GM23338 (cell line): ENCODE results near the gene RET. TPM values are rescaled to one million over a fixed set of nuclear protein-coding genes. Genes with fewer than 3 reads are reported as not detected.

Source experiments
- ATAC-seq: fragments of 200-7000 bp; cut with Tn5 transposase; 3 replicates; pipeline ENCODE4 v1.9.1; 2020
- DNase-seq: peaks from one replicate; pipeline ENCODE4 v3.0.0-alpha.2; 2015; ENCODE audit warnings: low spot score
- H2AFZ ChIP-seq: fragments of 200-600 bp; sonication (generic); 2 replicates; pipeline ENCODE4 v1.8.0; 2016; ENCODE audit warnings: antibody characterized with exemption, mild to moderate bottlenecking, moderate library complexity
- H3F3A ChIP-seq: fragments of 200-600 bp; sonication (generic); replicated peaks from 2 replicates; pipeline ENCODE4 v1.8.0; 2017; ENCODE audit warnings: antibody characterized with exemption, mixed run types, low read depth
- H3K27ac ChIP-seq: fragments of 200-600 bp; sonication (generic); 2 replicates; pipeline ENCODE4 v1.6.1; 2016; ENCODE audit warnings: low read depth
- H3K27me3 ChIP-seq: fragments of 200-600 bp; sonication (generic); 2 replicates; pipeline ENCODE4 v1.8.0; 2016; ENCODE audit warnings: mild to moderate bottlenecking, mixed run types, moderate library complexity; ENCODE audit not compliant: insufficient read depth
- H3K36me3 ChIP-seq: fragments of 200-600 bp; sonication (generic); 2 replicates; pipeline ENCODE4 v1.8.0; 2016; ENCODE audit warnings: mild to moderate bottlenecking; ENCODE audit not compliant: insufficient read depth
- H3K4me1 ChIP-seq: fragments of 200-600 bp; sonication (generic); 2 replicates; pipeline ENCODE4 v1.8.0; 2016; ENCODE audit warnings: mild to moderate bottlenecking, moderate library complexity; ENCODE audit not compliant: insufficient read depth
- H3K4me2 ChIP-seq: fragments of 200-600 bp; sonication (generic); 2 replicates; pipeline ENCODE4 v1.7.1; 2017; ENCODE audit warnings: mixed run types
- H3K4me3 ChIP-seq: fragments of 200-600 bp; sonication (generic); 2 replicates; pipeline ENCODE4 v1.6.1; 2016; ENCODE audit warnings: mixed run types
- H3K79me2 ChIP-seq: fragments of 200-600 bp; sonication (generic); replicated peaks from 2 replicates; pipeline ENCODE4 v1.8.0; 2017; ENCODE audit warnings: mild to moderate bottlenecking; ENCODE audit not compliant: insufficient read depth
- H3K9me2 ChIP-seq: fragments of 200-600 bp; sonication (generic); 2 replicates; pipeline ENCODE4 v1.8.0; 2017; ENCODE audit not compliant: insufficient read depth
- H4K20me1 ChIP-seq: fragments of 200-600 bp; sonication (generic); replicated peaks from 2 replicates; pipeline ENCODE4 v1.8.0; 2017; ENCODE audit warnings: mild to moderate bottlenecking; ENCODE audit not compliant: insufficient read depth
- H3K27ac Mint-ChIP-seq: 2 replicates; pipeline ENCODE4 v1.8.0; 2020; ENCODE audit warnings: inconsistent platforms, mild to moderate bottlenecking, moderate library complexity, mixed read lengths
- H3K27me3 Mint-ChIP-seq: 3 replicates; pipeline ENCODE4 v1.8.0; 2022; ENCODE audit warnings: low read depth, mild to moderate bottlenecking, moderate library complexity, mixed read lengths, inconsistent platforms; ENCODE audit not compliant: insufficient read depth, poor library complexity
- H3K36me3 Mint-ChIP-seq: 3 replicates; pipeline ENCODE4 v1.8.0; 2021; ENCODE audit warnings: low read depth, mild to moderate bottlenecking, inconsistent platforms, moderate library complexity, mixed read lengths
- H3K4me1 Mint-ChIP-seq: 3 replicates; pipeline ENCODE4 v1.8.0; 2020; ENCODE audit warnings: mild to moderate bottlenecking, inconsistent platforms, mixed read lengths
- H3K4me3 Mint-ChIP-seq: 3 replicates; pipeline ENCODE4 v1.8.0; 2021; ENCODE audit warnings: moderate library complexity, mild to moderate bottlenecking, inconsistent platforms, mixed read lengths
- H3K9me3 Mint-ChIP-seq: 3 replicates; pipeline ENCODE4 v1.8.0; 2020; ENCODE audit warnings: moderate library complexity, mild to moderate bottlenecking, inconsistent platforms, mixed read lengths
- CREB1 ChIP-seq: fragments of 250-450 bp; sonication (Bioruptor Pico); IDR thresholded peaks from 2 replicates; pipeline ENCODE4 v1.5.0; 2020; ENCODE audit warnings: low read depth, mild to moderate bottlenecking, moderate library complexity
- EZH2 ChIP-seq: fragments of 200-600 bp; sonication (generic); IDR thresholded peaks from one replicate; pipeline ENCODE4 v1.8.0; 2017; ENCODE audit warnings: antibody characterized with exemption, mild to moderate bottlenecking, low read depth; ENCODE audit not compliant: unreplicated experiment
- EZH2phosphoT487 ChIP-seq: fragments of 200-600 bp; sonication (generic); IDR thresholded peaks from one replicate; pipeline ENCODE4 v1.8.1; 2018; ENCODE audit warnings: antibody characterized with exemption; ENCODE audit not compliant: unreplicated experiment
- JUNB ChIP-seq: IDR thresholded peaks from one replicate; pipeline ENCODE4 v1.6.1; 2016; ENCODE audit warnings: antibody characterized with exemption; ENCODE audit not compliant: unreplicated experiment
- NANOG ChIP-seq: IDR thresholded peaks from 2 replicates; pipeline ENCODE4 v1.6.1; 2016; ENCODE audit warnings: antibody characterized with exemption, borderline replicate concordance
- POLR2AphosphoS5 ChIP-seq: IDR thresholded peaks from 2 replicates; pipeline ENCODE4 v1.6.1; 2016; ENCODE audit warnings: antibody characterized with exemption, low read depth
- STAT1 ChIP-seq: IDR thresholded peaks from one replicate; pipeline ENCODE4 v1.6.1; 2016; ENCODE audit warnings: antibody characterized with exemption; ENCODE audit not compliant: unreplicated experiment
- ZNF114 ChIP-seq: fragments of 250-450 bp; sonication (Bioruptor Pico); IDR thresholded peaks from 2 replicates; pipeline ENCODE4 v1.5.0; 2020; ENCODE audit warnings: mild to moderate bottlenecking, moderate library complexity
- ZNF331 ChIP-seq: fragments of 250-450 bp; sonication (Bioruptor Pico); IDR thresholded peaks from 2 replicates; pipeline ENCODE4 v1.5.0; 2020; ENCODE audit warnings: low read depth, mild to moderate bottlenecking, moderate library complexity
- polyA plus RNA-seq: library from polyadenylated mRNA; unstranded; fragments of >200 nt; fragmentation: Nextera tagmentation; extraction: Ambion mirVana; gene quantifications from 2 replicates; pipeline ENCODE4 v1.2.1, GENCODE V29; 2016
- total RNA-seq: library from RNA; depleted of rRNA; stranded (reverse); fragments of >200 nt; shearing (Covaris generic); gene quantifications from 2 replicates; pipeline ENCODE4 v1.2.3, GENCODE V29; 2014
- TF ChIP-seq, protein P1 (sequence below), 2 experiments: fragments of 200-600 bp in 1 of 2; sonication (generic) in 1 of 2; conservative IDR thresholded peaks; 2 replicates each; pipeline versions ENCODE4 v1.5.1 to v1.6.1; 2016 to 2017; ENCODE audit warnings: antibody characterized with exemption in 2 of 2, low read depth in 2 of 2, mild to moderate bottlenecking in 2 of 2, moderate library complexity in 1 of 2
- TF ChIP-seq, protein P2 (sequence below): fragments of 250-450 bp; sonication (Bioruptor Pico); IDR thresholded peaks from 2 replicates; pipeline ENCODE4 v1.5.0; 2020; ENCODE audit warnings: mild to moderate bottlenecking, moderate library complexity
- TF ChIP-seq, protein P3 (sequence below): IDR thresholded peaks from one replicate; pipeline ENCODE4 v1.6.1; 2018; ENCODE audit warnings: antibody characterized with exemption; ENCODE audit not compliant: unreplicated experiment
- TF ChIP-seq, protein P4 (sequence below): IDR thresholded peaks from 2 replicates; pipeline ENCODE4 v1.6.1; 2016; ENCODE audit warnings: antibody characterized with exemption

Gene RET
- total and polyA plus RNA-seq, 2 experiments from 2014 or later = 5.5 to 9.8 TPM

DNA sequence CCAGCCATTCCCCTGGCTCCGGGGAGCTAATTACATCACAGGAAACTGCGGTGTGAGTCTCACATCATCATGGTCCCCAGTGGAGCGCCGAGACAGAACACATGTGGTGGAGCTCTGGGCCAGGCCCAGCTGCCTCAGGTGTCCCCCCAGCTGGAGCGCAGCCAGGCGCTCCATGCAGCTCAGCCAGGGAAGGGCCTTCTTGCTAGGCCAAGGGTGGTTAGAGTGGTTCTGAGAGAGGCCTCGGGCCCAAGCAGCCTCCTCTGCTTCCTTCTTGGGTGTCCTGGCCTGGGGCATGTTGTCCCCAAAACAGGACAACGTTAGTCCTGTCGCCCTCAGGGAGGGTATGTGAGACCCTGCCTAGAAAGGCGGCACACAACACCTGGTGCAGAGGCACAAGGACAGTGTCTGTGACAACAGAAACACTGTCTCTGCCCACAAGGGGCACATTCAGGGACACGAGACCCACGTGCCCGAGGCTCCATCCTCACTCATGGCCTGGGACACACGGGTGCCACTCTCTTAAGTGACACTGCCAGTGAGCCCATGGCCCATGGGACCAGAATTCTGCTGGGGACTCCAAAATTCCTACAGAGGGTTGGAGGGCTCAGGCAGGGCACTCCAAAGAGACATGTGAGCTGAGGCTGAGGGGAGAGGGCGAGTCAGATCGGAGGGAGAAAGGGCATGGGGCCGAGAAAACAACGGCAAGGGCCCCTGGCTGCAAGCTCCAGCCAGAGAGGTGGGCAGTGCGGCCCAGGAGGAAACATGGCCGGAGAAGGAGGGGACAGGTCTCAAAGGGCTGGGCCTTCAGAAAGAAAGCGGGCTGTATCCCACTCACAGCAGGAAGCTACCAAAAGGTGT lies 37.0 kb upstream of the RET start:
- Mint-ChIP-seq H3K27ac (no peak overlapping the region), H3K9me3 (peaks cover 4% of the 10 kb centered on the region; the same call in 1 of the 3 replicates), H3K27me3 (peaks cover 13% of the 10 kb centered on the region), H3K4me3 (no peak overlapping the region), H3K4me1 (peaks cover 16% of the 10 kb centered on the region), H3K36me3 (no peaks in the 10 kb centered on the region; the same call in 2 of the 3 replicates)
- no peaks in the 10 kb centered on the region for H3F3A ChIP-seq
- H3K4me2 ChIP-seq = no peak overlapping the region
- DNase-seq (no peak), ATAC-seq (no peak)
- H3K27me3 ChIP-seq = no peaks in the 10 kb centered on the region
- peaks cover 3% of the 10 kb centered on the region for H3K4me1 ChIP-seq
- TF ChIP-seq, protein P1, sequence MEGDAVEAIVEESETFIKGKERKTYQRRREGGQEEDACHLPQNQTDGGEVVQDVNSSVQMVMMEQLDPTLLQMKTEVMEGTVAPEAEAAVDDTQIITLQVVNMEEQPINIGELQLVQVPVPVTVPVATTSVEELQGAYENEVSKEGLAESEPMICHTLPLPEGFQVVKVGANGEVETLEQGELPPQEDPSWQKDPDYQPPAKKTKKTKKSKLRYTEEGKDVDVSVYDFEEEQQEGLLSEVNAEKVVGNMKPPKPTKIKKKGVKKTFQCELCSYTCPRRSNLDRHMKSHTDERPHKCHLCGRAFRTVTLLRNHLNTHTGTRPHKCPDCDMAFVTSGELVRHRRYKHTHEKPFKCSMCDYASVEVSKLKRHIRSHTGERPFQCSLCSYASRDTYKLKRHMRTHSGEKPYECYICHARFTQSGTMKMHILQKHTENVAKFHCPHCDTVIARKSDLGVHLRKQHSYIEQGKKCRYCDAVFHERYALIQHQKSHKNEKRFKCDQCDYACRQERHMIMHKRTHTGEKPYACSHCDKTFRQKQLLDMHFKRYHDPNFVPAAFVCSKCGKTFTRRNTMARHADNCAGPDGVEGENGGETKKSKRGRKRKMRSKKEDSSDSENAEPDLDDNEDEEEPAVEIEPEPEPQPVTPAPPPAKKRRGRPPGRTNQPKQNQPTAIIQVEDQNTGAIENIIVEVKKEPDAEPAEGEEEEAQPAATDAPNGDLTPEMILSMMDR (conservative IDR thresholded peaks at IDR 0.05; ENCODE audit: low read depth in 2 of 2) = no peak
- TF ChIP-seq EZH2 (no peak), ZNF331 (CRISPR knock-in tag) (no peak), CREB1 (no peak), JUNB (no peak), STAT1 (no peak), NANOG (no peak), EZH2phosphoT487 (no peak), POLR2AphosphoS5 (no peak), ZNF114 (CRISPR knock-in tag) (no peak)
- TF ChIP-seq, protein P2, sequence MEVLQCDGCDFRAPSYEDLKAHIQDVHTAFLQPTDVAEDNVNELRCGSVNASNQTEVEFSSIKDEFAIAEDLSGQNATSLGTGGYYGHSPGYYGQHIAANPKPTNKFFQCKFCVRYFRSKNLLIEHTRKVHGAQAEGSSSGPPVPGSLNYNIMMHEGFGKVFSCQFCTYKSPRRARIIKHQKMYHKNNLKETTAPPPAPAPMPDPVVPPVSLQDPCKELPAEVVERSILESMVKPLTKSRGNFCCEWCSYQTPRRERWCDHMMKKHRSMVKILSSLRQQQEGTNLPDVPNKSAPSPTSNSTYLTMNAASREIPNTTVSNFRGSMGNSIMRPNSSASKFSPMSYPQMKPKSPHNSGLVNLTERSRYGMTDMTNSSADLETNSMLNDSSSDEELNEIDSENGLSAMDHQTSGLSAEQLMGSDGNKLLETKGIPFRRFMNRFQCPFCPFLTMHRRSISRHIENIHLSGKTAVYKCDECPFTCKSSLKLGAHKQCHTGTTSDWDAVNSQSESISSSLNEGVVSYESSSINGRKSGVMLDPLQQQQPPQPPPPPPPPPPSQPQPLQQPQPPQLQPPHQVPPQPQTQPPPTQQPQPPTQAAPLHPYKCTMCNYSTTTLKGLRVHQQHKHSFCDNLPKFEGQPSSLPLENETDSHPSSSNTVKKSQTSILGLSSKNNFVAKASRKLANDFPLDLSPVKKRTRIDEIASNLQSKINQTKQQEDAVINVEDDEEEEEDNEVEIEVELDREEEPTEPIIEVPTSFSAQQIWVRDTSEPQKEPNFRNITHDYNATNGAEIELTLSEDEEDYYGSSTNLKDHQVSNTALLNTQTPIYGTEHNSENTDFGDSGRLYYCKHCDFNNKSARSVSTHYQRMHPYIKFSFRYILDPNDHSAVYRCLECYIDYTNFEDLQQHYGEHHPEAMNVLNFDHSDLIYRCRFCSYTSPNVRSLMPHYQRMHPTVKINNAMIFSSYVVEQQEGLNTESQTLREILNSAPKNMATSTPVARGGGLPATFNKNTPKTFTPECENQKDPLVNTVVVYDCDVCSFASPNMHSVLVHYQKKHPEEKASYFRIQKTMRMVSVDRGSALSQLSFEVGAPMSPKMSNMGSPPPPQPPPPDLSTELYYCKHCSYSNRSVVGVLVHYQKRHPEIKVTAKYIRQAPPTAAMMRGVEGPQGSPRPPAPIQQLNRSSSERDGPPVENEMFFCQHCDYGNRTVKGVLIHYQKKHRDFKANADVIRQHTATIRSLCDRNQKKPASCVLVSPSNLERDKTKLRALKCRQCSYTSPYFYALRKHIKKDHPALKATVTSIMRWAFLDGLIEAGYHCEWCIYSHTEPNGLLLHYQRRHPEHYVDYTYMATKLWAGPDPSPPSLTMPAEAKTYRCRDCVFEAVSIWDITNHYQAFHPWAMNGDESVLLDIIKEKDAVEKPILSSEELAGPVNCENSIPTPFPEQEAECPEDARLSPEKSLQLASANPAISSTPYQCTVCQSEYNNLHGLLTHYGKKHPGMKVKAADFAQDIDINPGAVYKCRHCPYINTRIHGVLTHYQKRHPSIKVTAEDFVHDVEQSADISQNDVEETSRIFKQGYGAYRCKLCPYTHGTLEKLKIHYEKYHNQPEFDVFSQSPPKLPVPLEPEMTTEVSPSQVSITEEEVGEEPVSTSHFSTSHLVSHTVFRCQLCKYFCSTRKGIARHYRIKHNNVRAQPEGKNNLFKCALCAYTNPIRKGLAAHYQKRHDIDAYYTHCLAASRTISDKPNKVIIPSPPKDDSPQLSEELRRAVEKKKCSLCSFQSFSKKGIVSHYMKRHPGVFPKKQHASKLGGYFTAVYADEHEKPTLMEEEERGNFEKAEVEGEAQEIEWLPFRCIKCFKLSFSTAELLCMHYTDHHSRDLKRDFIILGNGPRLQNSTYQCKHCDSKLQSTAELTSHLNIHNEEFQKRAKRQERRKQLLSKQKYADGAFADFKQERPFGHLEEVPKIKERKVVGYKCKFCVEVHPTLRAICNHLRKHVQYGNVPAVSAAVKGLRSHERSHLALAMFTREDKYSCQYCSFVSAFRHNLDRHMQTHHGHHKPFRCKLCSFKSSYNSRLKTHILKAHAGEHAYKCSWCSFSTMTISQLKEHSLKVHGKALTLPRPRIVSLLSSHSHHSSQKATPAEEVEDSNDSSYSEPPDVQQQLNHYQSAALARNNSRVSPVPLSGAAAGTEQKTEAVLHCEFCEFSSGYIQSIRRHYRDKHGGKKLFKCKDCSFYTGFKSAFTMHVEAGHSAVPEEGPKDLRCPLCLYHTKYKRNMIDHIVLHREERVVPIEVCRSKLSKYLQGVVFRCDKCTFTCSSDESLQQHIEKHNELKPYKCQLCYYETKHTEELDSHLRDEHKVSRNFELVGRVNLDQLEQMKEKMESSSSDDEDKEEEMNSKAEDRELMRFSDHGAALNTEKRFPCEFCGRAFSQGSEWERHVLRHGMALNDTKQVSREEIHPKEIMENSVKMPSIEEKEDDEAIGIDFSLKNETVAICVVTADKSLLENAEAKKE (CRISPR knock-in tag) = no peak
- TF ChIP-seq, protein P3, sequence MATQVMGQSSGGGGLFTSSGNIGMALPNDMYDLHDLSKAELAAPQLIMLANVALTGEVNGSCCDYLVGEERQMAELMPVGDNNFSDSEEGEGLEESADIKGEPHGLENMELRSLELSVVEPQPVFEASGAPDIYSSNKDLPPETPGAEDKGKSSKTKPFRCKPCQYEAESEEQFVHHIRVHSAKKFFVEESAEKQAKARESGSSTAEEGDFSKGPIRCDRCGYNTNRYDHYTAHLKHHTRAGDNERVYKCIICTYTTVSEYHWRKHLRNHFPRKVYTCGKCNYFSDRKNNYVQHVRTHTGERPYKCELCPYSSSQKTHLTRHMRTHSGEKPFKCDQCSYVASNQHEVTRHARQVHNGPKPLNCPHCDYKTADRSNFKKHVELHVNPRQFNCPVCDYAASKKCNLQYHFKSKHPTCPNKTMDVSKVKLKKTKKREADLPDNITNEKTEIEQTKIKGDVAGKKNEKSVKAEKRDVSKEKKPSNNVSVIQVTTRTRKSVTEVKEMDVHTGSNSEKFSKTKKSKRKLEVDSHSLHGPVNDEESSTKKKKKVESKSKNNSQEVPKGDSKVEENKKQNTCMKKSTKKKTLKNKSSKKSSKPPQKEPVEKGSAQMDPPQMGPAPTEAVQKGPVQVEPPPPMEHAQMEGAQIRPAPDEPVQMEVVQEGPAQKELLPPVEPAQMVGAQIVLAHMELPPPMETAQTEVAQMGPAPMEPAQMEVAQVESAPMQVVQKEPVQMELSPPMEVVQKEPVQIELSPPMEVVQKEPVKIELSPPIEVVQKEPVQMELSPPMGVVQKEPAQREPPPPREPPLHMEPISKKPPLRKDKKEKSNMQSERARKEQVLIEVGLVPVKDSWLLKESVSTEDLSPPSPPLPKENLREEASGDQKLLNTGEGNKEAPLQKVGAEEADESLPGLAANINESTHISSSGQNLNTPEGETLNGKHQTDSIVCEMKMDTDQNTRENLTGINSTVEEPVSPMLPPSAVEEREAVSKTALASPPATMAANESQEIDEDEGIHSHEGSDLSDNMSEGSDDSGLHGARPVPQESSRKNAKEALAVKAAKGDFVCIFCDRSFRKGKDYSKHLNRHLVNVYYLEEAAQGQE = no peak
- TF ChIP-seq, protein P4, sequence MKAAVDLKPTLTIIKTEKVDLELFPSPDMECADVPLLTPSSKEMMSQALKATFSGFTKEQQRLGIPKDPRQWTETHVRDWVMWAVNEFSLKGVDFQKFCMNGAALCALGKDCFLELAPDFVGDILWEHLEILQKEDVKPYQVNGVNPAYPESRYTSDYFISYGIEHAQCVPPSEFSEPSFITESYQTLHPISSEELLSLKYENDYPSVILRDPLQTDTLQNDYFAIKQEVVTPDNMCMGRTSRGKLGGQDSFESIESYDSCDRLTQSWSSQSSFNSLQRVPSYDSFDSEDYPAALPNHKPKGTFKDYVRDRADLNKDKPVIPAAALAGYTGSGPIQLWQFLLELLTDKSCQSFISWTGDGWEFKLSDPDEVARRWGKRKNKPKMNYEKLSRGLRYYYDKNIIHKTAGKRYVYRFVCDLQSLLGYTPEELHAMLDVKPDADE = no peak
- no peak overlapping the region for H3K27ac ChIP-seq
- no peaks in the 10 kb centered on the region for H3K9me2 ChIP-seq
- H4K20me1 ChIP-seq = no peaks in the 10 kb centered on the region
- H2AFZ ChIP-seq = no peak overlapping the region
- no peaks in the 10 kb centered on the region for H3K36me3 ChIP-seq
- H3K79me2 ChIP-seq = no peaks in the 10 kb centered on the region
- no peak overlapping the region for H3K4me3 ChIP-seq
